ENCODE data around the gene NCAPG2. TPM values are rescaled to one million over a fixed set of nuclear protein-coding genes. Genes with fewer than 3 reads are reported as not detected.

NCAPG2 gene
- total and polyA plus RNA-seq, 2 experiments from 2014 or later = 15.6 to 17.3 TPM

- H3K4me3 ChIP-seq = no peak overlapping the region
- no peaks in the 10 kb centered on the region for H3K4me1 ChIP-seq (ENCODE audit: insufficient read depth)
- H3K27ac ChIP-seq = no peak overlapping the region
- no peak overlapping the region for H3K4me2 ChIP-seq (ENCODE audit: unreplicated experiment)
- in situ Hi-C loops (cut with MboI) = no loop called here
- H3K27me3 ChIP-seq (replicated peaks; ENCODE audit: insufficient read depth) = no peaks in the 10 kb centered on the region
- TF ChIP-seq EZH2phosphoT487 (IDR thresholded peaks at IDR 0.05; ENCODE audit: insufficient read depth, low read depth) (no peak), EZH2 (IDR thresholded peaks at IDR 0.05; ENCODE audit: insufficient read depth, poor library complexity, severe bottlenecking) (no peak)
- H3K9ac ChIP-seq = no peak overlapping the region
- no peak overlapping the region for H2AFZ ChIP-seq
- no peaks in the 10 kb centered on the region for H3K9me3 ChIP-seq (ENCODE audit: low read depth)
- 97 to 100% methylated on average over 1 of the region's 1 CpG for WGBS, 2 experiments (ENCODE audit: low coverage in 1 of 2, low lambda C conversion rate in 2 of 2, missing lambda C conversion rate in 2 of 2)
- H3K9me2 ChIP-seq (ENCODE audit: insufficient read depth) = no peaks in the 10 kb centered on the region
- H3F3A ChIP-seq (ENCODE audit: insufficient read depth) = no peaks in the 10 kb centered on the region
- no peak for DNase-seq
- H4K20me1 ChIP-seq (ENCODE audit: insufficient read depth) = no peaks in the 10 kb centered on the region
- H3K36me3 ChIP-seq (ENCODE audit: low read depth) = peaks cover 57% of the 10 kb centered on the region
- no peaks in the 10 kb centered on the region for H3K79me2 ChIP-seq (ENCODE audit: insufficient read depth)
Measured at GRCh38 chr7:158733220-158733519, 28.6 kb upstream of the NCAPG2 start.

GRCh38 chr7:158732494-158733219 lies 28.1 kb upstream of the NCAPG2 start:
- Histone ChIP-seq H3K36me3 (ENCODE audit: low read depth) (peaks cover 52% of the 10 kb centered on the region), H3K79me2 (ENCODE audit: insufficient read depth) (no peaks in the 10 kb centered on the region), H3K4me1 (ENCODE audit: insufficient read depth) (no peaks in the 10 kb centered on the region), H4K20me1 (ENCODE audit: insufficient read depth) (no peaks in the 10 kb centered on the region), H3K27ac (no peak overlapping the region), H2AFZ (no peak overlapping the region), H3K9me2 (ENCODE audit: insufficient read depth) (no peaks in the 10 kb centered on the region), H3K4me2 (ENCODE audit: unreplicated experiment) (no peak overlapping the region), H3F3A (ENCODE audit: insufficient read depth) (no peaks in the 10 kb centered on the region), H3K9me3 (ENCODE audit: low read depth) (no peaks in the 10 kb centered on the region), H3K9ac (no peak overlapping the region), H3K27me3 (replicated peaks; ENCODE audit: insufficient read depth) (no peaks in the 10 kb centered on the region), H3K4me3 (no peak overlapping the region)
- no peak for DNase-seq
- in situ Hi-C loops (cut with MboI) = no loop called here
- 88% methylated on average over 10 of the region's 10 CpGs for WGBS, 2 experiments (ENCODE audit: low coverage in 1 of 2, low lambda C conversion rate in 2 of 2, missing lambda C conversion rate in 2 of 2)
- no peak for TF ChIP-seq EZH2 (IDR thresholded peaks at IDR 0.05; ENCODE audit: insufficient read depth, poor library complexity, severe bottlenecking)
- no peak for TF ChIP-seq EZH2phosphoT487 (IDR thresholded peaks at IDR 0.05; ENCODE audit: insufficient read depth, low read depth)

GRCh38 chr7:158731761-158732160 lies 27.2 kb upstream of the NCAPG2 start:
- no peaks in the 10 kb centered on the region for H3K4me1 ChIP-seq (ENCODE audit: insufficient read depth)
- H3K9me2 ChIP-seq (ENCODE audit: insufficient read depth) = no peaks in the 10 kb centered on the region
- H3F3A ChIP-seq (ENCODE audit: insufficient read depth) = no peaks in the 10 kb centered on the region
- H3K27me3 ChIP-seq (replicated peaks; ENCODE audit: insufficient read depth) = no peaks in the 10 kb centered on the region
- H3K9me3 ChIP-seq (ENCODE audit: low read depth) = no peaks in the 10 kb centered on the region
- H3K36me3 ChIP-seq (ENCODE audit: low read depth) = peaks cover 43% of the 10 kb centered on the region
- H3K4me3 ChIP-seq = no peak overlapping the region
- no peak overlapping the region for H3K27ac ChIP-seq
- no peak overlapping the region for H3K9ac ChIP-seq
- no peaks in the 10 kb centered on the region for H4K20me1 ChIP-seq (ENCODE audit: insufficient read depth)
- no peak overlapping the region for H2AFZ ChIP-seq
- WGBS, 2 experiments (ENCODE audit: low coverage in 1 of 2, low lambda C conversion rate in 2 of 2, missing lambda C conversion rate in 2 of 2) = 84 to 85% methylated on average over 6 of the region's 6 CpGs
- TF ChIP-seq EZH2 (IDR thresholded peaks at IDR 0.05; ENCODE audit: insufficient read depth, poor library complexity, severe bottlenecking) (no peak), EZH2phosphoT487 (IDR thresholded peaks at IDR 0.05; ENCODE audit: insufficient read depth, low read depth) (no peak)
- no peak overlapping the region for H3K4me2 ChIP-seq (ENCODE audit: unreplicated experiment)
- in situ Hi-C loops (cut with MboI) = no loop called here
- no peaks in the 10 kb centered on the region for H3K79me2 ChIP-seq (ENCODE audit: insufficient read depth)
- no peak for DNase-seq

GRCh38 chr7:158730383-158731346 lies 26.1 kb upstream of the NCAPG2 start:
- no peak overlapping the region for H3K9ac ChIP-seq
- no peaks in the 10 kb centered on the region for H3K79me2 ChIP-seq (ENCODE audit: insufficient read depth)
- H3K4me3 ChIP-seq = no peak overlapping the region
- H3K36me3 ChIP-seq (ENCODE audit: low read depth) = peaks cover 36% of the 10 kb centered on the region
- no peaks in the 10 kb centered on the region for H3K9me2 ChIP-seq (ENCODE audit: insufficient read depth)
- 78% methylated on average over 23 of the region's 23 CpGs for WGBS, 2 experiments (ENCODE audit: low coverage in 1 of 2, low lambda C conversion rate in 2 of 2, missing lambda C conversion rate in 2 of 2)
- in situ Hi-C loops (cut with MboI) = no loop called here
- H3F3A ChIP-seq (ENCODE audit: insufficient read depth) = no peaks in the 10 kb centered on the region
- H2AFZ ChIP-seq = no peak overlapping the region
- no peaks in the 10 kb centered on the region for H4K20me1 ChIP-seq (ENCODE audit: insufficient read depth)
- H3K9me3 ChIP-seq (ENCODE audit: low read depth) = no peaks in the 10 kb centered on the region
- H3K27ac ChIP-seq = no peak overlapping the region
- H3K4me1 ChIP-seq (ENCODE audit: insufficient read depth) = no peaks in the 10 kb centered on the region
- H3K27me3 ChIP-seq (replicated peaks; ENCODE audit: insufficient read depth) = no peaks in the 10 kb centered on the region
- no peak for TF ChIP-seq EZH2 (IDR thresholded peaks at IDR 0.05; ENCODE audit: insufficient read depth, poor library complexity, severe bottlenecking)
- no peak for TF ChIP-seq EZH2phosphoT487 (IDR thresholded peaks at IDR 0.05; ENCODE audit: insufficient read depth, low read depth)
- DNase-seq = no peak
- no peak overlapping the region for H3K4me2 ChIP-seq (ENCODE audit: unreplicated experiment)
